Measurements from ENCODE around the gene RTN4. TPM values are rescaled to one million over a fixed set of nuclear protein-coding genes. Genes with fewer than 3 reads are reported as not detected.
"Not testable (repeated sequence)": the region's sequence is repeated elsewhere in the genome, so short reads cannot be mapped to it uniquely, and the experiment has no call there.

The RTN4 gene
- total RNA-seq, 2 donors from 2014 or later = 180 to 225 TPM

GRCh38 chr2:55057474-55057873, 7.2 kb upstream of the RTN4 start:
- no peaks in the 10 kb centered on the region for H3K9me3 Mint-ChIP-seq
- no peak overlapping the region for H3K27ac Mint-ChIP-seq
- Histone ChIP-seq H3K36me3 (ENCODE audit: control insufficient read depth, insufficient read depth, low read length) (no peaks in the 10 kb centered on the region), H3K9ac (ENCODE audit: extremely low read depth, low read length, poor library complexity, severe bottlenecking) (no peak overlapping the region), H3K27me3 (ENCODE audit: control insufficient read depth, insufficient read depth, low read length, poor library complexity, severe bottlenecking) (no peaks in the 10 kb centered on the region), H3K27ac (ENCODE audit: low read depth, low read length) (no peak overlapping the region), H3K4me3 (ENCODE audit: low read length) (no peak overlapping the region), H3K9me3 (ENCODE audit: control insufficient read depth, low read length) (no peaks in the 10 kb centered on the region), H3K4me1 (ENCODE audit: control insufficient read depth, insufficient read depth, low read length) (no peaks in the 10 kb centered on the region)
- H3K4me1 Mint-ChIP-seq = peaks cover 3% of the 10 kb centered on the region
- TF ChIP-seq, protein P1, sequence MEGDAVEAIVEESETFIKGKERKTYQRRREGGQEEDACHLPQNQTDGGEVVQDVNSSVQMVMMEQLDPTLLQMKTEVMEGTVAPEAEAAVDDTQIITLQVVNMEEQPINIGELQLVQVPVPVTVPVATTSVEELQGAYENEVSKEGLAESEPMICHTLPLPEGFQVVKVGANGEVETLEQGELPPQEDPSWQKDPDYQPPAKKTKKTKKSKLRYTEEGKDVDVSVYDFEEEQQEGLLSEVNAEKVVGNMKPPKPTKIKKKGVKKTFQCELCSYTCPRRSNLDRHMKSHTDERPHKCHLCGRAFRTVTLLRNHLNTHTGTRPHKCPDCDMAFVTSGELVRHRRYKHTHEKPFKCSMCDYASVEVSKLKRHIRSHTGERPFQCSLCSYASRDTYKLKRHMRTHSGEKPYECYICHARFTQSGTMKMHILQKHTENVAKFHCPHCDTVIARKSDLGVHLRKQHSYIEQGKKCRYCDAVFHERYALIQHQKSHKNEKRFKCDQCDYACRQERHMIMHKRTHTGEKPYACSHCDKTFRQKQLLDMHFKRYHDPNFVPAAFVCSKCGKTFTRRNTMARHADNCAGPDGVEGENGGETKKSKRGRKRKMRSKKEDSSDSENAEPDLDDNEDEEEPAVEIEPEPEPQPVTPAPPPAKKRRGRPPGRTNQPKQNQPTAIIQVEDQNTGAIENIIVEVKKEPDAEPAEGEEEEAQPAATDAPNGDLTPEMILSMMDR (conservative IDR thresholded peaks at IDR 0.05) = no peak
- no peak for DNase-seq
- H3K36me3 Mint-ChIP-seq (ENCODE audit: low read depth) = no peaks in the 10 kb centered on the region
- H3K27me3 Mint-ChIP-seq (ENCODE audit: insufficient read depth) = no peaks in the 10 kb centered on the region
- 83 to 93% methylated on average over 2 to 3 of the region's 3 CpGs for WGBS, 2 experiments (ENCODE audit: insufficient coverage in 1 of 2, insufficient read length in 1 of 2)
- H3K4me3 Mint-ChIP-seq = no peak overlapping the region

DNA sequence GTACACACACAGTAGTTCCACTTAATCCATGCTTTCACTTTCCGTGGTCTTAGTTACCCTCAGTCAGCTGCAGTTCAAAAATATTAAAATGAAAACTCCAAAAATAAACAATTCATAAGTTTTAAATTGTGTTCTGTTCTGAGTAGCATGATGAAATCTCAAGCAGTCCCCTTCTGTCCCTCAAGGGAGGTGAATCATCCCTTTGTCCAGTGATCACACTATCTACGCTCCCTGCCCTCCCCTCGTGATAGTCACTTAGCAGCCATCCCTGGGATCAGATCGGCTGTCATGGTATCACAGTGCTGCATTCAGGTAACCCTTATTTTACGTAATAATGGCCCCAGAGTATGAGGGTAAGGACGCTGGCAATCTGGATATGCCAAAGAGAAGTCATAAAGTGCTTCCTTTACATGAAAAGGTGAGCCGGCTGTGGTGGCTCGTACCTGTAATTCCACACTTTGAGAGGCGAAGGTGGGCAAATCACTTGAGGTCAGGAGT, 5.8 kb upstream of the RTN4 start:
- Mint-ChIP-seq H3K27me3 (ENCODE audit: insufficient read depth) (no peaks in the 10 kb centered on the region), H3K9me3 (no peaks in the 10 kb centered on the region), H3K27ac (no peak overlapping the region), H3K4me3 (no peak overlapping the region), H3K4me1 (peaks cover 9% of the 10 kb centered on the region), H3K36me3 (ENCODE audit: low read depth) (no peaks in the 10 kb centered on the region)
- Histone ChIP-seq H3K4me3 (ENCODE audit: low read length) (no peak overlapping the region), H3K27ac (ENCODE audit: low read depth, low read length) (no peak overlapping the region), H3K36me3 (ENCODE audit: control insufficient read depth, insufficient read depth, low read length) (no peaks in the 10 kb centered on the region), H3K9ac (ENCODE audit: extremely low read depth, low read length, poor library complexity, severe bottlenecking) (no peak overlapping the region), H3K9me3 (ENCODE audit: control insufficient read depth, low read length) (no peaks in the 10 kb centered on the region), H3K4me1 (ENCODE audit: control insufficient read depth, insufficient read depth, low read length) (no peaks in the 10 kb centered on the region), H3K27me3 (ENCODE audit: control insufficient read depth, insufficient read depth, low read length, poor library complexity, severe bottlenecking) (no peaks in the 10 kb centered on the region)
- DNase-seq = no peak
- 86 to 88% methylated on average over 7 to 9 of the region's 9 CpGs for WGBS, 2 experiments (ENCODE audit: insufficient coverage in 1 of 2, insufficient read length in 1 of 2)
- TF ChIP-seq, protein P1 (conservative IDR thresholded peaks at IDR 0.05) = no peak

DNA sequence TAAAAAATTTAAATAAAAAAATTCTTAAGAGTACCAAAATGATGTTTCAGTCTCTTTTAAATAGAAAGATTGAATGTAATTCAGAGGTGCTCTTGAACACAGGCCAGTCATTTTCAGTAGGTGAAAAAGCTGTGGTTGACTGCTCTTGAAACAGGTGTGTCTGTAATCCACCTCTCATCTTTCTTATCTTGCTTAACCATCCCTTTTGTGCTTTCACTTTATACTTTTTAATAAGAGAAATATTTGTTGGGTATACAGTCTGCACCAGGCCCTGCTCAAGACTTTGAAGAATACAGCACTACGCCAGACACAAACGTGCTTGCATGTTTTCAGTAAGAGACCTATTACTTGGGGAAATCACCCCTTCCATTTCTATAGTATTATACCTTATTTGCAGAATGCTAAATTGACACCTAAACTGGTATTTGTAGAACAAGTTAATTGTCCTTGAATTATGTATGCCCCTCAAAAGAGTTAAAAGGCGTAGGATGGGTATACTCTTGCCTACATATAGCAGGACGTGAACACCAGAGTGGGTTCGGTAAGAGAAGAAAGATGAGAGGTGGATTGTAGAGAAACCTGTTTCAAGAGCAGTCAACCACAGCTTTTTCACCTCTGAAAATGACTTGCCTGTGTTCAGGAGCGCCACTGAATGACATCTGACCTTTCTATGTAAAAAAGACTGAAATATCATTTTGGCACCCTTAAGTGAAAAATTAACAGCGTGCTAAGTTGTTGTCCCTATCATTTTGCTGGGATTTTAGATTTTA, 4.0 kb upstream of the RTN4 start:
- Histone ChIP-seq H3K27me3 (ENCODE audit: control insufficient read depth, insufficient read depth, low read length, poor library complexity, severe bottlenecking) (no peaks in the 10 kb centered on the region), H3K9me3 (ENCODE audit: control insufficient read depth, low read length) (no peaks in the 10 kb centered on the region), H3K36me3 (ENCODE audit: control insufficient read depth, insufficient read depth, low read length) (no peaks in the 10 kb centered on the region), H3K9ac (ENCODE audit: extremely low read depth, low read length, poor library complexity, severe bottlenecking) (no peak overlapping the region), H3K27ac (ENCODE audit: low read depth, low read length) (no peak overlapping the region), H3K4me1 (ENCODE audit: control insufficient read depth, insufficient read depth, low read length) (no peaks in the 10 kb centered on the region), H3K4me3 (ENCODE audit: low read length) (no peak overlapping the region)
- H3K27ac Mint-ChIP-seq = no peak overlapping the region
- DNase-seq = no peak
- peaks cover 10% of the 10 kb centered on the region for H3K4me1 Mint-ChIP-seq
- TF ChIP-seq, protein P1 (conservative IDR thresholded peaks at IDR 0.05) = no peak
- no peaks in the 10 kb centered on the region for H3K9me3 Mint-ChIP-seq
- 89 to 96% methylated on average over 5 to 7 of the region's 7 CpGs for WGBS, 2 experiments (ENCODE audit: insufficient coverage in 1 of 2, insufficient read length in 1 of 2)
- no peaks in the 10 kb centered on the region for H3K27me3 Mint-ChIP-seq (ENCODE audit: insufficient read depth)
- no peaks in the 10 kb centered on the region for H3K36me3 Mint-ChIP-seq (ENCODE audit: low read depth)
- no peak overlapping the region for H3K4me3 Mint-ChIP-seq

DNA sequence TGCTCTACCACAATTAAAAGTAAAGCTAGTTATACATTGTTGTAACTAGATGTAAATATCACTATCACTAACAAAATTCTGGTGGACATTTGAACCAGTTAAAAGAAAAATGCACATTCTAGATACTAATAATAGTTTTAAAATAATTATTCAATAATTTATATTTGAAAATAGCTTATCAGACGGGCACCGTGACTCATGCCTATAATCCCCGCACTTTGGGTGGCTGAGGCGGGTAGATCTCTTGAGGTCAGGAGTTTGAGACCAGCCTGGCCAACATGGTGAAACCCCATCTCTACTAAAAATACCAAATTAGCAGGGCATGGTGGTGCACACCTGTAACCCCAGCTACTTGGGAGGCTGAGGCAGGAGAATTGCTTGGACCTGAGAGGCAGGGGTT, 3.0 kb upstream of the RTN4 start:
- not testable (repeated sequence) for H3K4me3 ChIP-seq (ENCODE audit: low read length); DNase-seq; H3K9me3 ChIP-seq (ENCODE audit: control insufficient read depth, low read length); H3K4me3 Mint-ChIP-seq; H3K4me1 ChIP-seq (ENCODE audit: control insufficient read depth, insufficient read depth, low read length); H3K27ac Mint-ChIP-seq; H3K36me3 Mint-ChIP-seq (ENCODE audit: low read depth); H3K9me3 Mint-ChIP-seq; H3K27me3 ChIP-seq (ENCODE audit: control insufficient read depth, insufficient read depth, low read length, poor library complexity, severe bottlenecking); H3K36me3 ChIP-seq (ENCODE audit: control insufficient read depth, insufficient read depth, low read length); H3K9ac ChIP-seq (ENCODE audit: extremely low read depth, low read length, poor library complexity, severe bottlenecking); H3K27me3 Mint-ChIP-seq (ENCODE audit: insufficient read depth); H3K27ac ChIP-seq (ENCODE audit: low read depth, low read length)
- 95 to 98% methylated on average over 4 of the region's 4 CpGs for WGBS, 2 experiments (ENCODE audit: insufficient coverage in 1 of 2, insufficient read length in 1 of 2)
- peaks cover 10% of the 10 kb centered on the region for H3K4me1 Mint-ChIP-seq
